Measurements from ENCODE around the gene GOLGB1. TPM values are rescaled to one million over a fixed set of nuclear protein-coding genes. Genes with fewer than 3 reads are reported as not detected.

The GOLGB1 gene
- total and polyA plus RNA-seq, 2 donors from 2014 or later: 26.8 to 79.7 TPM

- no peaks in the 10 kb centered on the region for H3K9me3 ChIP-seq (ENCODE audit: control insufficient read depth in 2 of 3, insufficient read depth in 1 of 3, low read length in 3 of 3)
- DNase-seq (no peak), FAIRE-seq (no peak)
- H3K9ac ChIP-seq (ENCODE audit: low read length in 3 of 3): no peak overlapping the region
- H3K4me1 ChIP-seq (ENCODE audit: control insufficient read depth in 2 of 3, insufficient read depth in 2 of 3, low read depth in 1 of 3, low read length in 3 of 3): no peaks in the 10 kb centered on the region
- intact Hi-C loops (cut with DNase I): no loop called here
- TF ChIP-seq CTCF (IDR thresholded peaks at IDR 0.05; ENCODE audit: borderline replicate concordance, extremely low read depth, insufficient read depth): no peak
- H3K27me3 ChIP-seq (ENCODE audit: control insufficient read depth, insufficient read depth, low read length): no peaks in the 10 kb centered on the region
- H3K36me3 ChIP-seq (ENCODE audit: control insufficient read depth in 2 of 3, insufficient read depth in 3 of 3, low read length in 3 of 3): no peaks in the 10 kb centered on the region
- H3K4me3 ChIP-seq (ENCODE audit: low read length in 3 of 3): no peak overlapping the region
- no peak overlapping the region for H3K27ac ChIP-seq (ENCODE audit: low read depth in 2 of 2, low read length in 2 of 2)
Observed at GRCh38 chr3:121759541-121760202, 10.1 kb upstream of the GOLGB1 start.

GRCh38 chr3:121758727-121759450 lies 9.3 kb upstream of the GOLGB1 start:
- no peaks in the 10 kb centered on the region for H3K36me3 ChIP-seq (ENCODE audit: control insufficient read depth in 2 of 3, insufficient read depth in 3 of 3, low read length in 3 of 3)
- no peaks in the 10 kb centered on the region for H3K4me1 ChIP-seq (ENCODE audit: control insufficient read depth in 2 of 3, insufficient read depth in 2 of 3, low read depth in 1 of 3, low read length in 3 of 3)
- H3K4me3 ChIP-seq (ENCODE audit: low read length in 3 of 3): no peak overlapping the region
- no peak overlapping the region for H3K27ac ChIP-seq (ENCODE audit: low read depth in 2 of 2, low read length in 2 of 2)
- H3K27me3 ChIP-seq (ENCODE audit: control insufficient read depth, insufficient read depth, low read length): peaks cover under 1% of the 10 kb centered on the region
- intact Hi-C loops (cut with DNase I): no loop called here
- no peak for DNase-seq
- no peak for FAIRE-seq
- no peak overlapping the region for H3K9ac ChIP-seq (ENCODE audit: low read length in 3 of 3)
- no peak for TF ChIP-seq CTCF (IDR thresholded peaks at IDR 0.05; ENCODE audit: borderline replicate concordance, extremely low read depth, insufficient read depth)
- no peaks in the 10 kb centered on the region for H3K9me3 ChIP-seq (ENCODE audit: control insufficient read depth in 2 of 3, insufficient read depth in 1 of 3, low read length in 3 of 3)

- no peaks in the 10 kb centered on the region for H3K36me3 ChIP-seq (ENCODE audit: control insufficient read depth in 2 of 3, insufficient read depth in 3 of 3, low read length in 3 of 3)
- TF ChIP-seq CTCF (IDR thresholded peaks at IDR 0.05; ENCODE audit: borderline replicate concordance, extremely low read depth, insufficient read depth): no peak
- peaks cover 2% of the 10 kb centered on the region for H3K27me3 ChIP-seq (ENCODE audit: control insufficient read depth, insufficient read depth, low read length)
- DNase-seq: no peak
- no peaks in the 10 kb centered on the region for H3K9me3 ChIP-seq (ENCODE audit: control insufficient read depth in 2 of 3, insufficient read depth in 1 of 3, low read length in 3 of 3)
- H3K4me3 ChIP-seq (ENCODE audit: low read length in 3 of 3): no peak overlapping the region
- H3K27ac ChIP-seq (ENCODE audit: low read depth in 2 of 2, low read length in 2 of 2): no peak overlapping the region
- FAIRE-seq: no peak
- H3K9ac ChIP-seq (ENCODE audit: low read length in 3 of 3): no peak overlapping the region
- intact Hi-C loops (cut with DNase I): no loop called here
- no peaks in the 10 kb centered on the region for H3K4me1 ChIP-seq (ENCODE audit: control insufficient read depth in 2 of 3, insufficient read depth in 2 of 3, low read depth in 1 of 3, low read length in 3 of 3)
Observed at GRCh38 chr3:121757812-121758545, 8.4 kb upstream of the GOLGB1 start.

Measured in kidney (tissue), 14 donors.